Trophoblast cell (in vitro differentiated cells and primary cell): ENCODE measurements around the gene DDX18.
"Not testable (repeated sequence)": the region's sequence is repeated elsewhere in the genome, so short reads cannot be mapped to it uniquely, and the experiment has no call there.

Source experiments
- DNase-seq, 2 donors: peaks; one replicate each; pipeline ENCODE4 v3.0.0-alpha.2; 2016
- H2AFZ ChIP-seq: 2 replicates; pipeline ENCODE4 v1.6.1; 2013; ENCODE audit warnings: low read length, moderate library complexity, mild to moderate bottlenecking; ENCODE audit not compliant: insufficient read depth, poor library complexity
- H2AK5ac ChIP-seq: 2 replicates; pipeline ENCODE4 v1.6.1; 2013; ENCODE audit warnings: mild to moderate bottlenecking, low read length
- H2BK120ac ChIP-seq: 2 replicates; pipeline ENCODE4 v1.6.1; 2013; ENCODE audit warnings: low read length, mild to moderate bottlenecking, moderate library complexity; ENCODE audit not compliant: insufficient read depth, poor library complexity
- H2BK12ac ChIP-seq: 2 replicates; pipeline ENCODE4 v1.6.1; 2013; ENCODE audit warnings: mild to moderate bottlenecking, low read length, moderate library complexity
- H2BK5ac ChIP-seq: 2 replicates; pipeline ENCODE4 v1.6.1; 2013; ENCODE audit warnings: low read length, low read depth, moderate library complexity, mild to moderate bottlenecking; ENCODE audit not compliant: poor library complexity
- H3K14ac ChIP-seq: 2 replicates; pipeline ENCODE4 v1.6.1; 2013; ENCODE audit warnings: mild to moderate bottlenecking, low read length
- H3K18ac ChIP-seq: 2 replicates; pipeline ENCODE4 v1.6.1; 2013; ENCODE audit warnings: mild to moderate bottlenecking, low read length
- H3K23ac ChIP-seq: 2 replicates; pipeline ENCODE4 v1.6.1; 2013; ENCODE audit warnings: low read length
- H3K27ac ChIP-seq: 2 replicates; pipeline ENCODE4 v1.5.1; 2013; ENCODE audit warnings: low read depth, mild to moderate bottlenecking, inconsistent platforms, low read length, moderate library complexity
- H3K27me3 ChIP-seq: 2 replicates; pipeline ENCODE4 v1.6.1; 2013; ENCODE audit warnings: inconsistent platforms, mild to moderate bottlenecking, low read length, moderate library complexity; ENCODE audit not compliant: insufficient read depth
- H3K36me3 ChIP-seq, 2 experiments: 1 replicate in 1 of 2; 2 replicates in 1 of 2; pipeline ENCODE4 v1.6.1; 2013; ENCODE audit warnings: low read length in 2 of 2, mild to moderate bottlenecking in 2 of 2, moderate library complexity in 1 of 2; ENCODE audit not compliant: insufficient read depth in 2 of 2, control insufficient read depth in 1 of 2
- H3K4ac ChIP-seq: 2 replicates; pipeline ENCODE4 v1.6.1; 2013; ENCODE audit warnings: low read depth, mild to moderate bottlenecking, low read length, moderate library complexity
- H3K4me1 ChIP-seq, 2 experiments: 1 replicate in 1 of 2; 2 replicates in 1 of 2; pipeline ENCODE4 v1.6.1; 2013; ENCODE audit warnings: low read length in 2 of 2, mild to moderate bottlenecking in 2 of 2, moderate library complexity in 1 of 2; ENCODE audit not compliant: insufficient read depth in 2 of 2, control insufficient read depth in 1 of 2
- H3K4me2 ChIP-seq: 2 replicates; pipeline ENCODE4 v1.6.1; 2013; ENCODE audit warnings: inconsistent platforms, mild to moderate bottlenecking, low read length, moderate library complexity
- H3K4me3 ChIP-seq: 2 replicates; pipeline ENCODE4 v1.5.1; 2013; ENCODE audit warnings: mild to moderate bottlenecking, low read depth, low read length, inconsistent platforms
- H3K79me1 ChIP-seq: one replicate; pipeline ENCODE4 v1.6.1; 2013; ENCODE audit warnings: low read length
- H3K79me2 ChIP-seq: 2 replicates; pipeline ENCODE4 v1.6.1; 2013; ENCODE audit warnings: low read length, mild to moderate bottlenecking; ENCODE audit not compliant: control insufficient read depth, insufficient read depth, poor library complexity
- H3K9ac ChIP-seq: 2 replicates; pipeline ENCODE4 v1.6.1; 2013; ENCODE audit warnings: mild to moderate bottlenecking, low read length
- H3K9me3 ChIP-seq: 2 replicates; pipeline ENCODE4 v1.6.1; 2013; ENCODE audit warnings: low read depth, mild to moderate bottlenecking, control low read depth, inconsistent platforms, low read length; ENCODE audit not compliant: insufficient read depth
- H4K12ac ChIP-seq: 2 replicates; pipeline ENCODE4 v1.6.1; 2013; ENCODE audit warnings: low read depth, mild to moderate bottlenecking, low read length, moderate library complexity
- H4K8ac ChIP-seq: 2 replicates; pipeline ENCODE4 v1.6.1; 2013; ENCODE audit warnings: low read depth, mild to moderate bottlenecking, low read length, moderate library complexity
- H4K91ac ChIP-seq: one replicate; pipeline ENCODE4 v1.6.1; 2013; ENCODE audit warnings: low read depth, mild to moderate bottlenecking, low read length, moderate library complexity
- WGBS: extraction: QIAGEN DNeasy Blood & Tissue Kit; methylation state at CpG from one replicate; pipeline ENCODE4 v1.1.7; 2013; ENCODE audit warnings: missing lambda C conversion rate; ENCODE audit not compliant: insufficient read length, insufficient coverage; ENCODE audit errors: extremely low coverage; 5-methylcytosine and 5-hydroxymethylcytosine counted together

Gene DDX18

GRCh38 chr2:117794668-117795067 lies 19.8 kb upstream of the DDX18 start:
- Histone ChIP-seq H3K27me3 (no peaks in the 10 kb centered on the region), H3K79me1 (no peaks in the 10 kb centered on the region), H3K4me1 (no peaks in the 10 kb centered on the region), H2BK5ac (no peak overlapping the region), H3K23ac (no peak overlapping the region), H2BK120ac (no peak overlapping the region), H3K9ac (no peak overlapping the region), H3K27ac (no peak overlapping the region), H3K4me3 (no peak overlapping the region), H2AFZ (no peak overlapping the region), H3K79me2 (no peaks in the 10 kb centered on the region), H4K91ac (no peak overlapping the region), H3K18ac (no peak overlapping the region), H3K14ac (no peak overlapping the region), H3K36me3 (no peaks in the 10 kb centered on the region), H3K4me2 (no peak overlapping the region), H2BK12ac (no peak overlapping the region), H3K4ac (no peak overlapping the region), H3K9me3 (no peaks in the 10 kb centered on the region), H4K12ac (no peak overlapping the region), H4K8ac (no peak overlapping the region), H2AK5ac (no peak overlapping the region)
- DNase-seq: no peak
- no CpG with 5 or more reads among the region's 2 CpGs for WGBS

- Histone ChIP-seq H3K79me2 (no peaks in the 10 kb centered on the region), H3K4me2 (no peak overlapping the region), H3K9ac (no peak overlapping the region), H3K4me3 (no peak overlapping the region), H3K4ac (no peak overlapping the region), H2BK120ac (no peak overlapping the region), H4K12ac (no peak overlapping the region), H3K4me1 (no peaks in the 10 kb centered on the region), H3K18ac (no peak overlapping the region), H2AK5ac (no peak overlapping the region), H4K8ac (no peak overlapping the region), H2BK12ac (no peak overlapping the region), H2BK5ac (no peak overlapping the region), H3K27ac (no peak overlapping the region), H3K79me1 (peaks cover 2% of the 10 kb centered on the region), H3K9me3 (no peaks in the 10 kb centered on the region), H3K14ac (no peak overlapping the region), H2AFZ (no peak overlapping the region), H3K23ac (no peak overlapping the region), H3K27me3 (no peaks in the 10 kb centered on the region), H3K36me3 (no peaks in the 10 kb centered on the region), H4K91ac (no peak overlapping the region)
- DNase-seq: no peak
These were observed 12.7 kb upstream of the DDX18 start for GRCh38 chr2:117801826-117802225.

GRCh38 chr2:117803644-117804325 lies 10.7 kb upstream of the DDX18 start:
- not testable (repeated sequence) for H2AFZ ChIP-seq, H2AK5ac ChIP-seq, H3K79me2 ChIP-seq, H3K36me3 ChIP-seq, H3K14ac ChIP-seq, H3K9ac ChIP-seq, H3K9me3 ChIP-seq, DNase-seq, H3K4ac ChIP-seq, H3K4me1 ChIP-seq, H2BK5ac ChIP-seq, H3K79me1 ChIP-seq, H4K12ac ChIP-seq, H3K27me3 ChIP-seq, H3K27ac ChIP-seq, H3K23ac ChIP-seq, H2BK12ac ChIP-seq, H3K18ac ChIP-seq
- peak overlapping the region; percentile 62 for H4K91ac ChIP-seq
- peak overlapping the region; percentile 78 for H3K4me2 ChIP-seq
- peak overlapping the region; percentile 73 for H3K4me3 ChIP-seq
- WGBS: no CpG with 5 or more reads among the region's 35 CpGs
- H4K8ac ChIP-seq: peak overlapping the region; percentile 73
- H2BK120ac ChIP-seq: peak overlapping the region; percentile 60

- no peak overlapping the region for H4K8ac ChIP-seq
- no peak overlapping the region for H2BK120ac ChIP-seq
- no peak overlapping the region for H3K9ac ChIP-seq
- H3K4ac ChIP-seq: no peak overlapping the region
- H2BK12ac ChIP-seq: no peak overlapping the region
- H3K18ac ChIP-seq: no peak overlapping the region
- H3K23ac ChIP-seq: no peak overlapping the region
- no peak for DNase-seq
- H3K36me3 ChIP-seq: no peaks in the 10 kb centered on the region
- no peaks in the 10 kb centered on the region for H3K9me3 ChIP-seq
- no peak overlapping the region for H4K91ac ChIP-seq
- no peak overlapping the region for H3K4me2 ChIP-seq
- no peak overlapping the region for H3K14ac ChIP-seq
- no peaks in the 10 kb centered on the region for H3K4me1 ChIP-seq
- H3K27ac ChIP-seq: no peak overlapping the region
- H3K79me1 ChIP-seq: peaks cover 4% of the 10 kb centered on the region
- no peak overlapping the region for H3K4me3 ChIP-seq
- H2AFZ ChIP-seq: no peak overlapping the region
- no peak overlapping the region for H4K12ac ChIP-seq
- H3K27me3 ChIP-seq: no peaks in the 10 kb centered on the region
- H2BK5ac ChIP-seq: no peak overlapping the region
- no peak overlapping the region for H2AK5ac ChIP-seq
- H3K79me2 ChIP-seq: peaks cover 3% of the 10 kb centered on the region
- WGBS: no CpG with 5 or more reads among the region's 4 CpGs
These were observed 2.0 kb upstream of the DDX18 start for GRCh38 chr2:117812443-117812842.
